ENCODE results near the gene SSMEM1.
"Not testable (repeated sequence)": the region's sequence is repeated elsewhere in the genome, so short reads cannot be mapped to it uniquely, and the experiment has no call there.

The SSMEM1 gene

GRCh38 chr7:130232209-130232608 is 24.5 kb downstream of the SSMEM1 start:
- H3K4me1 ChIP-seq (ENCODE audit: control insufficient read depth, insufficient read depth, low read length), result peaks cover 13% of the 10 kb centered on the region
- H3K9ac ChIP-seq (ENCODE audit: low read length), result no peak overlapping the region
- H3K27me3 ChIP-seq (ENCODE audit: control insufficient read depth, insufficient read depth, low read length), result no peaks in the 10 kb centered on the region

GRCh38 chr7:130234078-130234477 is 26.4 kb downstream of the SSMEM1 start:
- Histone ChIP-seq H3K9ac (ENCODE audit: low read length) (no peak overlapping the region), H3K4me1 (ENCODE audit: control insufficient read depth, insufficient read depth, low read length) (peaks cover 13% of the 10 kb centered on the region), H3K4me3 (ENCODE audit: low read length) (no peak overlapping the region), H3K9me3 (ENCODE audit: control insufficient read depth, low read length) (no peaks in the 10 kb centered on the region), H3K36me3 (ENCODE audit: control insufficient read depth, insufficient read depth, low read length) (no peaks in the 10 kb centered on the region), H3K27me3 (ENCODE audit: control insufficient read depth, insufficient read depth, low read length) (no peaks in the 10 kb centered on the region)

More at GRCh38 chr7:130232209-130232608, 24.5 kb downstream of the SSMEM1 start:
- no peaks in the 10 kb centered on the region for H3K9me3 ChIP-seq (ENCODE audit: control insufficient read depth, low read length)
- H3K4me3 ChIP-seq (ENCODE audit: low read length), result no peak overlapping the region
- H3K36me3 ChIP-seq (ENCODE audit: control insufficient read depth, insufficient read depth, low read length), result no peaks in the 10 kb centered on the region

GRCh38 chr7:130236361-130236760 is 28.7 kb downstream of the SSMEM1 start:
- not testable (repeated sequence) for H3K9me3 ChIP-seq (ENCODE audit: control insufficient read depth, low read length); H3K27me3 ChIP-seq (ENCODE audit: control insufficient read depth, insufficient read depth, low read length); H3K4me3 ChIP-seq (ENCODE audit: low read length); H3K36me3 ChIP-seq (ENCODE audit: control insufficient read depth, insufficient read depth, low read length); H3K9ac ChIP-seq (ENCODE audit: low read length)
- H3K4me1 ChIP-seq (ENCODE audit: control insufficient read depth, insufficient read depth, low read length), result peaks cover 13% of the 10 kb centered on the region

GRCh38 chr7:130240240-130240639 is 32.6 kb downstream of the SSMEM1 start:
- H3K36me3 ChIP-seq (ENCODE audit: control insufficient read depth, insufficient read depth, low read length), result no peaks in the 10 kb centered on the region
- H3K9ac ChIP-seq (ENCODE audit: low read length), result no peak overlapping the region
- no peaks in the 10 kb centered on the region for H3K4me1 ChIP-seq (ENCODE audit: control insufficient read depth, insufficient read depth, low read length)
- no peaks in the 10 kb centered on the region for H3K27me3 ChIP-seq (ENCODE audit: control insufficient read depth, insufficient read depth, low read length)
- H3K4me3 ChIP-seq (ENCODE audit: low read length), result no peak overlapping the region
- H3K9me3 ChIP-seq (ENCODE audit: control insufficient read depth, low read length), result no peaks in the 10 kb centered on the region

GRCh38 chr7:130242198-130243014 is 34.7 kb downstream of the SSMEM1 start:
- Histone ChIP-seq H3K4me1 (ENCODE audit: control insufficient read depth, insufficient read depth, low read length) (no peaks in the 10 kb centered on the region), H3K9me3 (ENCODE audit: control insufficient read depth, low read length) (no peaks in the 10 kb centered on the region), H3K27me3 (ENCODE audit: control insufficient read depth, insufficient read depth, low read length) (no peaks in the 10 kb centered on the region), H3K4me3 (ENCODE audit: low read length) (no peak overlapping the region), H3K36me3 (ENCODE audit: control insufficient read depth, insufficient read depth, low read length) (no peaks in the 10 kb centered on the region), H3K9ac (ENCODE audit: low read length) (no peak overlapping the region)

GRCh38 chr7:130243486-130243885 is 35.8 kb downstream of the SSMEM1 start:
- not testable (repeated sequence) for H3K27me3 ChIP-seq (ENCODE audit: control insufficient read depth, insufficient read depth, low read length); H3K36me3 ChIP-seq (ENCODE audit: control insufficient read depth, insufficient read depth, low read length); H3K4me1 ChIP-seq (ENCODE audit: control insufficient read depth, insufficient read depth, low read length); H3K9me3 ChIP-seq (ENCODE audit: control insufficient read depth, low read length); H3K9ac ChIP-seq (ENCODE audit: low read length); H3K4me3 ChIP-seq (ENCODE audit: low read length)

GRCh38 chr7:130246491-130246890 is 38.8 kb downstream of the SSMEM1 start:
- H3K27me3 ChIP-seq (ENCODE audit: control insufficient read depth, insufficient read depth, low read length); H3K4me3 ChIP-seq (ENCODE audit: low read length); H3K9me3 ChIP-seq (ENCODE audit: control insufficient read depth, low read length); H3K9ac ChIP-seq (ENCODE audit: low read length); H3K4me1 ChIP-seq (ENCODE audit: control insufficient read depth, insufficient read depth, low read length); H3K36me3 ChIP-seq (ENCODE audit: control insufficient read depth, insufficient read depth, low read length): not testable (repeated sequence)

- not testable (repeated sequence) for H3K36me3 ChIP-seq (ENCODE audit: control insufficient read depth, insufficient read depth, low read length); H3K27me3 ChIP-seq (ENCODE audit: control insufficient read depth, insufficient read depth, low read length); H3K9me3 ChIP-seq (ENCODE audit: control insufficient read depth, low read length); H3K4me1 ChIP-seq (ENCODE audit: control insufficient read depth, insufficient read depth, low read length); H3K4me3 ChIP-seq (ENCODE audit: low read length); H3K9ac ChIP-seq (ENCODE audit: low read length)
These were observed 41.2 kb downstream of the SSMEM1 start for GRCh38 chr7:130248842-130249241.

- H3K36me3 ChIP-seq (ENCODE audit: control insufficient read depth, insufficient read depth, low read length); H3K4me3 ChIP-seq (ENCODE audit: low read length); H3K4me1 ChIP-seq (ENCODE audit: control insufficient read depth, insufficient read depth, low read length); H3K27me3 ChIP-seq (ENCODE audit: control insufficient read depth, insufficient read depth, low read length); H3K9me3 ChIP-seq (ENCODE audit: control insufficient read depth, low read length); H3K9ac ChIP-seq (ENCODE audit: low read length): not testable (repeated sequence)
These were observed 42.0 kb downstream of the SSMEM1 start for GRCh38 chr7:130249626-130250025.

- no peaks in the 10 kb centered on the region for H3K9me3 ChIP-seq (ENCODE audit: control insufficient read depth, low read length)
- H3K9ac ChIP-seq (ENCODE audit: low read length), result no peak overlapping the region
- no peaks in the 10 kb centered on the region for H3K4me1 ChIP-seq (ENCODE audit: control insufficient read depth, insufficient read depth, low read length)
- no peaks in the 10 kb centered on the region for H3K36me3 ChIP-seq (ENCODE audit: control insufficient read depth, insufficient read depth, low read length)
- no peak overlapping the region for H3K4me3 ChIP-seq (ENCODE audit: low read length)
- no peaks in the 10 kb centered on the region for H3K27me3 ChIP-seq (ENCODE audit: control insufficient read depth, insufficient read depth, low read length)
These were observed 46.9 kb downstream of the SSMEM1 start for GRCh38 chr7:130254555-130254954.

- H3K9me3 ChIP-seq (ENCODE audit: control insufficient read depth, low read length), result no peaks in the 10 kb centered on the region
- no peaks in the 10 kb centered on the region for H3K4me1 ChIP-seq (ENCODE audit: control insufficient read depth, insufficient read depth, low read length)
- no peaks in the 10 kb centered on the region for H3K36me3 ChIP-seq (ENCODE audit: control insufficient read depth, insufficient read depth, low read length)
- H3K9ac ChIP-seq (ENCODE audit: low read length), result no peak overlapping the region
- H3K4me3 ChIP-seq (ENCODE audit: low read length), result no peak overlapping the region
- no peaks in the 10 kb centered on the region for H3K27me3 ChIP-seq (ENCODE audit: control insufficient read depth, insufficient read depth, low read length)
These were observed 49.0 kb downstream of the SSMEM1 start for GRCh38 chr7:130256704-130257103.

GRCh38 chr7:130258494-130259078 is 50.9 kb downstream of the SSMEM1 start:
- no peaks in the 10 kb centered on the region for H3K9me3 ChIP-seq (ENCODE audit: control insufficient read depth, low read length)
- H3K27me3 ChIP-seq (ENCODE audit: control insufficient read depth, insufficient read depth, low read length), result no peaks in the 10 kb centered on the region
- no peaks in the 10 kb centered on the region for H3K4me1 ChIP-seq (ENCODE audit: control insufficient read depth, insufficient read depth, low read length)
- H3K4me3 ChIP-seq (ENCODE audit: low read length), result no peak overlapping the region
- no peaks in the 10 kb centered on the region for H3K36me3 ChIP-seq (ENCODE audit: control insufficient read depth, insufficient read depth, low read length)
- H3K9ac ChIP-seq (ENCODE audit: low read length), result no peak overlapping the region

All from mucosa of stomach (tissue), 1 donor.